ENCODE measurements around the gene ENC1.
"Not testable (repeated sequence)": the region's sequence is repeated elsewhere in the genome, so short reads cannot be mapped to it uniquely, and the experiment has no call there.

The ENC1 gene

GRCh38 chr5:74640450-74640953 is at the start of gene ENC1:
TSS of gene ENC1 (minus strand) at chr5:74640728. CDS start at chr5:74636485, 4,243 bp downstream.
- DNase-seq (ENCODE audit: low read depth) = peak; percentile 69

- DNase-seq (ENCODE audit: low read depth) = no peak
Measured at GRCh38 chr5:74686962-74687751, 46.6 kb upstream of the ENC1 start.

- DNase-seq (ENCODE audit: low read depth) = no peak
Measured at GRCh38 chr5:74685979-74686631, 45.6 kb upstream of the ENC1 start.

- DNase-seq (ENCODE audit: low read depth) = peak; percentile 57
Measured at GRCh38 chr5:74684900-74685851, 44.6 kb upstream of the ENC1 start, which contains the start of gene HEXB. TSS of gene HEXB (plus strand) at chr5:74685233. CDS start at chr5:74685261, 28 bp downstream.

GRCh38 chr5:74679966-74680365 is 39.4 kb upstream of the ENC1 start:
- no peak for DNase-seq (ENCODE audit: low read depth)

GRCh38 chr5:74679300-74679699 is 38.8 kb upstream of the ENC1 start:
- DNase-seq (ENCODE audit: low read depth) = not testable (repeated sequence)

- DNase-seq (ENCODE audit: low read depth) = not testable (repeated sequence)
Measured at GRCh38 chr5:74678123-74678522, 37.6 kb upstream of the ENC1 start.

- not testable (repeated sequence) for DNase-seq (ENCODE audit: low read depth)
Measured at GRCh38 chr5:74676466-74676865, 35.9 kb upstream of the ENC1 start.

- DNase-seq (ENCODE audit: low read depth) = no peak
Measured at GRCh38 chr5:74673011-74673790, 32.7 kb upstream of the ENC1 start.

- DNase-seq (ENCODE audit: low read depth) = no peak
Measured at GRCh38 chr5:74672215-74672877, 31.8 kb upstream of the ENC1 start.

GRCh38 chr5:74670396-74671038 is 30.0 kb upstream of the ENC1 start:
- no peak for DNase-seq (ENCODE audit: low read depth)

- DNase-seq (ENCODE audit: low read depth) = no peak
Measured at GRCh38 chr5:74669821-74670220, 29.3 kb upstream of the ENC1 start.

GRCh38 chr5:74667396-74667795 is 26.9 kb upstream of the ENC1 start:
- no peak for DNase-seq (ENCODE audit: low read depth)

- DNase-seq (ENCODE audit: low read depth) = no peak
Measured at GRCh38 chr5:74665816-74666215, 25.3 kb upstream of the ENC1 start.

- DNase-seq (ENCODE audit: low read depth) = no peak
Measured at GRCh38 chr5:74665273-74665672, 24.7 kb upstream of the ENC1 start.

GRCh38 chr5:74664551-74664950 is 24.0 kb upstream of the ENC1 start:
- DNase-seq (ENCODE audit: low read depth) = no peak

- no peak for DNase-seq (ENCODE audit: low read depth)
Measured at GRCh38 chr5:74660873-74661272, 20.3 kb upstream of the ENC1 start.

GRCh38 chr5:74660140-74660539 is 19.6 kb upstream of the ENC1 start:
- no peak for DNase-seq (ENCODE audit: low read depth)

GRCh38 chr5:74659172-74659571 is 18.6 kb upstream of the ENC1 start:
- no peak for DNase-seq (ENCODE audit: low read depth)

GRCh38 chr5:74657165-74657564 is 16.6 kb upstream of the ENC1 start:
- DNase-seq (ENCODE audit: low read depth) = no peak
